ENCODE data around the gene CELA3A.
"Not testable (repeated sequence)": the region's sequence is repeated elsewhere in the genome, so short reads cannot be mapped to it uniquely, and the experiment has no call there.

DNA sequence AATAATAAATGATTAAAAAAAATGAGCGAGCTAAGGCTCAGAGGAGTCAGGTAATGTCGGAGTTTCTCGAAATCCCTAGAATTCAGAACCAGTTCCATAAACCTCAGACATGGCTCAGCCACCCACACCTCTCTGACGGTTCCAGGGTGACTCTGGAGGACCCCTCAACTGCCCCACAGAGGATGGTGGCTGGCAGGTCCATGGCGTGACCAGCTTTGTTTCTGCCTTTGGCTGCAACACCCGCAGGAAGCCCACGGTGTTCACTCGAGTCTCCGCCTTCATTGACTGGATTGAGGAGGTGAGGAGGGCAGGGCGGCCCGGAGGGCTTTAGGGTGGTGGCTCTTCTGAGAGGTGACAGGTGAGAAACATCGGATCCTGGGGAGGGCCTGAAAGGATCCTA, 15.1 kb upstream of the CELA3A start:
- TF ChIP-seq, protein P1, sequence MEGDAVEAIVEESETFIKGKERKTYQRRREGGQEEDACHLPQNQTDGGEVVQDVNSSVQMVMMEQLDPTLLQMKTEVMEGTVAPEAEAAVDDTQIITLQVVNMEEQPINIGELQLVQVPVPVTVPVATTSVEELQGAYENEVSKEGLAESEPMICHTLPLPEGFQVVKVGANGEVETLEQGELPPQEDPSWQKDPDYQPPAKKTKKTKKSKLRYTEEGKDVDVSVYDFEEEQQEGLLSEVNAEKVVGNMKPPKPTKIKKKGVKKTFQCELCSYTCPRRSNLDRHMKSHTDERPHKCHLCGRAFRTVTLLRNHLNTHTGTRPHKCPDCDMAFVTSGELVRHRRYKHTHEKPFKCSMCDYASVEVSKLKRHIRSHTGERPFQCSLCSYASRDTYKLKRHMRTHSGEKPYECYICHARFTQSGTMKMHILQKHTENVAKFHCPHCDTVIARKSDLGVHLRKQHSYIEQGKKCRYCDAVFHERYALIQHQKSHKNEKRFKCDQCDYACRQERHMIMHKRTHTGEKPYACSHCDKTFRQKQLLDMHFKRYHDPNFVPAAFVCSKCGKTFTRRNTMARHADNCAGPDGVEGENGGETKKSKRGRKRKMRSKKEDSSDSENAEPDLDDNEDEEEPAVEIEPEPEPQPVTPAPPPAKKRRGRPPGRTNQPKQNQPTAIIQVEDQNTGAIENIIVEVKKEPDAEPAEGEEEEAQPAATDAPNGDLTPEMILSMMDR (IDR thresholded peaks at IDR 0.05), result not testable (repeated sequence)
- not testable (repeated sequence) for TF ChIP-seq ZFX (IDR thresholded peaks at IDR 0.05; ENCODE audit: borderline replicate concordance)

Data from 22Rv1 (cell line).